ENCODE data around the gene ZSCAN26.

ZSCAN26 gene

GRCh38 chr6:28323813-28324424, 57.0 kb downstream of the ZSCAN26 start:
- DNase-seq, result no peak

GRCh38 chr6:28326371-28326948, 59.5 kb downstream of the ZSCAN26 start:
- DNase-seq, result no peak
